Neural progenitor cell (in vitro differentiated cells): ENCODE measurements around the gene CUEDC1. TPM values are rescaled to one million over a fixed set of nuclear protein-coding genes. Genes with fewer than 3 reads are reported as not detected.

Source experiments
- DNase-seq: peaks from one replicate; pipeline ENCODE4 v3.0.0-alpha.2; 2016; ENCODE audit warnings: low spot score
- H2AFZ ChIP-seq: fragments of 200-600 bp; sonication (generic); replicated peaks from 2 replicates; pipeline ENCODE4 v1.6.1; 2016; ENCODE audit warnings: antibody characterized with exemption
- H3F3A ChIP-seq: fragments of 200-600 bp; sonication (generic); 2 replicates; pipeline ENCODE4 v1.6.1; 2016; ENCODE audit warnings: antibody characterized with exemption, low read depth
- H3K27ac ChIP-seq: fragments of 200-600 bp; sonication (generic); 2 replicates; pipeline ENCODE4 v1.5.1; 2016; ENCODE audit warnings: mild to moderate bottlenecking
- H3K27me3 ChIP-seq: fragments of 200-600 bp; sonication (generic); 2 replicates; pipeline ENCODE4 v1.6.1; 2016; ENCODE audit warnings: mild to moderate bottlenecking, moderate library complexity
- H3K36me3 ChIP-seq: fragments of 200-600 bp; sonication (generic); 2 replicates; pipeline ENCODE4 v1.5.1; 2016
- H3K4me1 ChIP-seq: fragments of 200-600 bp; sonication (generic); 2 replicates; pipeline ENCODE4 v1.6.1; 2016; ENCODE audit warnings: mixed run types
- H3K4me2 ChIP-seq: fragments of 200-600 bp; sonication (generic); 2 replicates; pipeline ENCODE4 v1.6.1; 2016
- H3K4me3 ChIP-seq: fragments of 200-600 bp; sonication (generic); 2 replicates; pipeline ENCODE4 v1.5.1; 2016
- H3K79me2 ChIP-seq: fragments of 200-600 bp; sonication (generic); 2 replicates; pipeline ENCODE4 v1.6.1; 2016; ENCODE audit warnings: low read depth
- H3K9ac ChIP-seq: fragments of 200-600 bp; sonication (generic); 2 replicates; pipeline ENCODE4 v1.6.1; 2016
- H3K9me3 ChIP-seq: fragments of 200-600 bp; sonication (generic); 2 replicates; pipeline ENCODE4 v1.5.1; 2016; ENCODE audit warnings: low read depth
- H4K20me1 ChIP-seq: fragments of 200-600 bp; sonication (generic); 2 replicates; pipeline ENCODE4 v1.6.1; 2016; ENCODE audit warnings: low read depth
- H3K27ac Mint-ChIP-seq: 3 replicates; pipeline ENCODE4 v1.8.0; 2021; ENCODE audit warnings: mixed read lengths
- H3K27me3 Mint-ChIP-seq: 2 replicates; pipeline ENCODE4 v1.8.0; 2022; ENCODE audit warnings: low read depth, mild to moderate bottlenecking, inconsistent platforms, moderate library complexity, mixed read lengths; ENCODE audit not compliant: insufficient read depth
- H3K36me3 Mint-ChIP-seq: 3 replicates; pipeline ENCODE4 v1.8.0; 2021; ENCODE audit warnings: mixed read lengths
- H3K4me1 Mint-ChIP-seq: 3 replicates; pipeline ENCODE4 v1.8.0; 2021; ENCODE audit warnings: mixed read lengths
- H3K4me3 Mint-ChIP-seq: 3 replicates; pipeline ENCODE4 v1.8.0; 2021; ENCODE audit warnings: mild to moderate bottlenecking, moderate library complexity, mixed read lengths
- H3K9me3 Mint-ChIP-seq: 3 replicates; pipeline ENCODE4 v1.8.0; 2020; ENCODE audit warnings: mixed read lengths
- CTCF ChIP-seq: fragments of 200-600 bp; sonication (generic); IDR thresholded peaks from 2 replicates; pipeline ENCODE4 v1.5.1; 2017; ENCODE audit warnings: antibody characterized with exemption, mild to moderate bottlenecking
- EZH2 ChIP-seq: fragments of 200-600 bp; sonication (generic); IDR thresholded peaks from 2 replicates; pipeline ENCODE4 v1.6.1; 2017; ENCODE audit warnings: antibody characterized with exemption, mild to moderate bottlenecking, moderate library complexity
- EZH2phosphoT487 ChIP-seq: fragments of 200-600 bp; sonication (generic); IDR thresholded peaks from 2 replicates; pipeline ENCODE4 v1.6.1; 2017; ENCODE audit warnings: antibody characterized with exemption
- total RNA-seq: library from RNA; depleted of rRNA; stranded (reverse); fragments of >200 nt; gene quantifications from 2 replicates; pipeline ENCODE4 v1.2.3, GENCODE V29; 2015; ENCODE audit warnings: low replicate concordance

Gene CUEDC1
- total RNA-seq, 1 donor from 2014 or later, result 8.8 TPM

DNA sequence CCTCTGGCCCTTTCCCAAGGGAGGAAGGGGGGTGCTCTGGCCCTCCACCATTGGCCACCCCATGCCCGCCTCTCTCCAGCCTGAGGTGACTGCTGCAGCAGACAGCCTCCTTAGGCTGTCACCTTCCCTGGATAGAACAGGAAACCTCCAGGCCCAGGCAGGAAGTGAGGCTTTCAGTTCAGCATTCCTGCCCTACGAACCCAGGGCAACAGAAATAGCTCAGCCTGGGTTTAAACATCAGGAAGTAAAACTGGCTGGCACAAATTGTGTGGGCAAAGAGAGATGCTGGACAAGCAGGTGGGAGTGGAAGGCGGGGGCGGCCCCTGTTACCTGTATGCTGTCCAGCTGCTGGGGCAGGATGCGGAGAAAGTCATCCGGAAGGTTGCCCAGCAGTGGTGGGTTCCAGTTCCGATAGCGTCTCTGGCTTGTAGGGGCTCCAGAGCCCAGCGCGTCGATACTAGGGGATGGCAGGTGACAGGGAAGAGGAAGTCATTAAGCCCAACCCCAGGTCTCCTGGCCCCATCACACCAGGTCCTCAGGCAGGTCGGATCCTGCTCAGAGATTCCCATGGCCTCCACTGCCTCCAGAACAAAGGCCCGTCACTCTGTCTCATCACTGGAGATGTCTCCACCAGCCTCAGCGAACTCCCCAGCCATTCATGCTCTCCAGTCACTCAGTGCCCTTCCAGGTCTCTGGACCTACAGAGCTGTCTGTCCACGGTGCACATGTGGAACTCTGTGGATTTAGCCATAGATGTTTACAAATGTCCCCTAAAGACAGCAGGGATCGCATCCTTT lies 81.8 kb downstream of the CUEDC1 start:
- Histone ChIP-seq H3K4me1 (peaks cover 33% of the 10 kb centered on the region), H4K20me1 (no peaks in the 10 kb centered on the region), H3K27ac (no peak overlapping the region), H2AFZ (no peak overlapping the region), H3K79me2 (no peaks in the 10 kb centered on the region), H3K9me3 (no peaks in the 10 kb centered on the region), H3K4me3 (no peak overlapping the region), H3F3A (peaks cover 37% of the 10 kb centered on the region), H3K27me3 (peaks cover 30% of the 10 kb centered on the region), H3K4me2 (no peak overlapping the region), H3K36me3 (no peaks in the 10 kb centered on the region), H3K9ac (no peak overlapping the region)
- Mint-ChIP-seq H3K27me3 (peaks cover 14% of the 10 kb centered on the region), H3K9me3 (no peaks in the 10 kb centered on the region), H3K4me3 (peak overlapping the region; percentile 73), H3K4me1 (peaks cover 81% of the 10 kb centered on the region), H3K36me3 (peaks cover 35% of the 10 kb centered on the region), H3K27ac (peak overlapping the region; percentile 46)
- no peak for DNase-seq
- no peak for TF ChIP-seq EZH2
- TF ChIP-seq CTCF, result no peak
- TF ChIP-seq EZH2phosphoT487, result no peak

DNA sequence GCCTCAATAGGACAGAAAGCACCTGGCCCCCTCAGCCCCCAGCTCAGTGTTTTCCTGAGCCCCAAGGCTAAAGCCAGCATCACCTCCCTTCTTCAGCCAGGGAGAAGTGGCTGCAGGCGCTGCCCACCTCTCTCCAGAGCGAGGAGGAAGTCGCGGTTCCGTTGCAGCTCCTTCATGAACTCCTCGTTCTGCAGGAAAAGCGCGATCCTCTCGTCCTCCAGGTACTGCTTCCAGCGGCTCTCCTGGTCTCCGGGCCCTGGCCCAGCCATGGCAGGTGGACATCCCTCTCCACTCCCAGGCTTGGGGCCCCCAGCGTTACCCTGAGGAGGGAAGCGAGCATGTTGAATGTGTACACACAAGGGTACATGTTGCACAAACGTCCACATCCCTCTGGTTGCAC lies 82.7 kb downstream of the CUEDC1 start:
- Histone ChIP-seq H3K4me2 (no peak overlapping the region), H2AFZ (no peak overlapping the region), H3K79me2 (no peaks in the 10 kb centered on the region), H3F3A (peaks cover 40% of the 10 kb centered on the region), H4K20me1 (no peaks in the 10 kb centered on the region), H3K36me3 (no peaks in the 10 kb centered on the region), H3K4me1 (peaks cover 35% of the 10 kb centered on the region), H3K4me3 (no peak overlapping the region), H3K9me3 (no peaks in the 10 kb centered on the region), H3K9ac (no peak overlapping the region), H3K27me3 (peaks cover 30% of the 10 kb centered on the region), H3K27ac (no peak overlapping the region)
- H3K36me3 Mint-ChIP-seq, result peaks cover 31% of the 10 kb centered on the region
- no peaks in the 10 kb centered on the region for H3K9me3 Mint-ChIP-seq
- peaks cover 10% of the 10 kb centered on the region for H3K27me3 Mint-ChIP-seq
- H3K4me3 Mint-ChIP-seq, result no peak overlapping the region
- DNase-seq, result no peak
- no peak for TF ChIP-seq CTCF
- TF ChIP-seq EZH2, result no peak
- TF ChIP-seq EZH2phosphoT487, result no peak
- no peak overlapping the region for H3K27ac Mint-ChIP-seq
- peaks cover 82% of the 10 kb centered on the region for H3K4me1 Mint-ChIP-seq

GRCh38 chr17:57871863-57872262 lies 83.3 kb downstream of the CUEDC1 start:
- Histone ChIP-seq H3K36me3 (no peaks in the 10 kb centered on the region), H3K4me3 (no peak overlapping the region), H3K27me3 (peaks cover 30% of the 10 kb centered on the region), H3K9me3 (no peaks in the 10 kb centered on the region), H4K20me1 (no peaks in the 10 kb centered on the region), H3K4me1 (peaks cover 35% of the 10 kb centered on the region), H3K9ac (no peak overlapping the region), H3K79me2 (no peaks in the 10 kb centered on the region), H3K4me2 (no peak overlapping the region), H3F3A (peaks cover 39% of the 10 kb centered on the region), H3K27ac (no peak overlapping the region), H2AFZ (no peak overlapping the region)
- peak overlapping the region; percentile 64 for H3K4me3 Mint-ChIP-seq
- TF ChIP-seq EZH2 (no peak), EZH2phosphoT487 (no peak), CTCF (no peak)
- H3K36me3 Mint-ChIP-seq, result peaks cover 35% of the 10 kb centered on the region
- no peaks in the 10 kb centered on the region for H3K9me3 Mint-ChIP-seq
- peaks cover 84% of the 10 kb centered on the region for H3K4me1 Mint-ChIP-seq
- H3K27ac Mint-ChIP-seq, result no peak overlapping the region
- DNase-seq, result no peak
- peaks cover 13% of the 10 kb centered on the region for H3K27me3 Mint-ChIP-seq
